ENCODE measurements around the gene DUSP16.

GRCh38 chr12:12450043-12450471 lies 112.6 kb downstream of the DUSP16 start:
- TF ChIP-seq, protein P1, sequence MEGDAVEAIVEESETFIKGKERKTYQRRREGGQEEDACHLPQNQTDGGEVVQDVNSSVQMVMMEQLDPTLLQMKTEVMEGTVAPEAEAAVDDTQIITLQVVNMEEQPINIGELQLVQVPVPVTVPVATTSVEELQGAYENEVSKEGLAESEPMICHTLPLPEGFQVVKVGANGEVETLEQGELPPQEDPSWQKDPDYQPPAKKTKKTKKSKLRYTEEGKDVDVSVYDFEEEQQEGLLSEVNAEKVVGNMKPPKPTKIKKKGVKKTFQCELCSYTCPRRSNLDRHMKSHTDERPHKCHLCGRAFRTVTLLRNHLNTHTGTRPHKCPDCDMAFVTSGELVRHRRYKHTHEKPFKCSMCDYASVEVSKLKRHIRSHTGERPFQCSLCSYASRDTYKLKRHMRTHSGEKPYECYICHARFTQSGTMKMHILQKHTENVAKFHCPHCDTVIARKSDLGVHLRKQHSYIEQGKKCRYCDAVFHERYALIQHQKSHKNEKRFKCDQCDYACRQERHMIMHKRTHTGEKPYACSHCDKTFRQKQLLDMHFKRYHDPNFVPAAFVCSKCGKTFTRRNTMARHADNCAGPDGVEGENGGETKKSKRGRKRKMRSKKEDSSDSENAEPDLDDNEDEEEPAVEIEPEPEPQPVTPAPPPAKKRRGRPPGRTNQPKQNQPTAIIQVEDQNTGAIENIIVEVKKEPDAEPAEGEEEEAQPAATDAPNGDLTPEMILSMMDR (IDR thresholded peaks at IDR 0.05), result no peak
- no peak for TF ChIP-seq EZH2 (IDR thresholded peaks at IDR 0.05)

Measured in neural progenitor cell (in vitro differentiated cells).